ENCODE results near the gene RWDD3.

The RWDD3 gene

GRCh38 chr1:95229037-95229436 lies 5.0 kb upstream of the RWDD3 start:
- H3K4me1 ChIP-seq (ENCODE audit: control insufficient read depth in 2 of 2, insufficient read depth in 2 of 2, low read length in 2 of 2) = peaks cover 7 to 8% of the 10 kb centered on the region in 2 donors
- no peaks in the 10 kb centered on the region for H3K36me3 ChIP-seq (ENCODE audit: control insufficient read depth in 2 of 2, insufficient read depth in 2 of 2, low read length in 2 of 2)
- no peak overlapping the region for H3K4me3 ChIP-seq (ENCODE audit: low read length in 2 of 2)
- no peak overlapping the region for H3K9ac ChIP-seq (ENCODE audit: low read depth in 1 of 2, low read length in 2 of 2)
- no peaks in the 10 kb centered on the region for H3K9me3 ChIP-seq (ENCODE audit: control insufficient read depth in 2 of 2, low read length in 2 of 2)
- H3K27ac ChIP-seq (ENCODE audit: low read depth in 2 of 2, low read length in 2 of 2) = no peak overlapping the region
- no peaks in the 10 kb centered on the region for H3K27me3 ChIP-seq (ENCODE audit: control insufficient read depth in 2 of 2, insufficient read depth in 2 of 2, low read length in 2 of 2)

GRCh38 chr1:95229706-95230105 lies 4.3 kb upstream of the RWDD3 start:
- no peak overlapping the region for H3K27ac ChIP-seq (ENCODE audit: low read depth in 2 of 2, low read length in 2 of 2)
- no peaks in the 10 kb centered on the region for H3K9me3 ChIP-seq (ENCODE audit: control insufficient read depth in 2 of 2, low read length in 2 of 2)
- H3K4me3 ChIP-seq (ENCODE audit: low read length in 2 of 2) = no peak overlapping the region
- H3K9ac ChIP-seq (ENCODE audit: low read depth in 1 of 2, low read length in 2 of 2) = no peak overlapping the region
- no peaks in the 10 kb centered on the region for H3K27me3 ChIP-seq (ENCODE audit: control insufficient read depth in 2 of 2, insufficient read depth in 2 of 2, low read length in 2 of 2)
- peaks cover 7 to 8% of the 10 kb centered on the region in 2 donors for H3K4me1 ChIP-seq (ENCODE audit: control insufficient read depth in 2 of 2, insufficient read depth in 2 of 2, low read length in 2 of 2)
- H3K36me3 ChIP-seq (ENCODE audit: control insufficient read depth in 2 of 2, insufficient read depth in 2 of 2, low read length in 2 of 2) = no peaks in the 10 kb centered on the region

- no peak overlapping the region for H3K4me3 ChIP-seq (ENCODE audit: low read length in 2 of 2)
- no peaks in the 10 kb centered on the region for H3K9me3 ChIP-seq (ENCODE audit: control insufficient read depth in 2 of 2, low read length in 2 of 2)
- peaks cover 7 to 8% of the 10 kb centered on the region in 2 donors for H3K4me1 ChIP-seq (ENCODE audit: control insufficient read depth in 2 of 2, insufficient read depth in 2 of 2, low read length in 2 of 2)
- no peaks in the 10 kb centered on the region for H3K36me3 ChIP-seq (ENCODE audit: control insufficient read depth in 2 of 2, insufficient read depth in 2 of 2, low read length in 2 of 2)
- H3K27me3 ChIP-seq (ENCODE audit: control insufficient read depth in 2 of 2, insufficient read depth in 2 of 2, low read length in 2 of 2) = no peaks in the 10 kb centered on the region
- H3K27ac ChIP-seq (ENCODE audit: low read depth in 2 of 2, low read length in 2 of 2) = no peak overlapping the region
- no peak overlapping the region for H3K9ac ChIP-seq (ENCODE audit: low read depth in 1 of 2, low read length in 2 of 2)
These were observed 3.8 kb upstream of the RWDD3 start for GRCh38 chr1:95230256-95230655.

GRCh38 chr1:95230768-95231191 lies 3.2 kb upstream of the RWDD3 start:
- Histone ChIP-seq H3K27ac (ENCODE audit: low read depth in 2 of 2, low read length in 2 of 2) (no peak overlapping the region), H3K4me1 (ENCODE audit: control insufficient read depth in 2 of 2, insufficient read depth in 2 of 2, low read length in 2 of 2) (peaks cover 7 to 8% of the 10 kb centered on the region in 2 donors), H3K4me3 (ENCODE audit: low read length in 2 of 2) (no peak overlapping the region), H3K9me3 (ENCODE audit: control insufficient read depth in 2 of 2, low read length in 2 of 2) (no peaks in the 10 kb centered on the region), H3K9ac (ENCODE audit: low read depth in 1 of 2, low read length in 2 of 2) (no peak overlapping the region), H3K36me3 (ENCODE audit: control insufficient read depth in 2 of 2, insufficient read depth in 2 of 2, low read length in 2 of 2) (no peaks in the 10 kb centered on the region), H3K27me3 (ENCODE audit: control insufficient read depth in 2 of 2, insufficient read depth in 2 of 2, low read length in 2 of 2) (no peaks in the 10 kb centered on the region)

GRCh38 chr1:95232646-95233318 lies 1.2 kb upstream of the RWDD3 start:
- Histone ChIP-seq H3K9ac (ENCODE audit: low read depth in 1 of 2, low read length in 2 of 2) (peak overlapping the region in 1 of 2 donors; percentile 96), H3K36me3 (ENCODE audit: control insufficient read depth in 2 of 2, insufficient read depth in 2 of 2, low read length in 2 of 2) (no peaks in the 10 kb centered on the region), H3K4me1 (ENCODE audit: control insufficient read depth in 2 of 2, insufficient read depth in 2 of 2, low read length in 2 of 2) (peaks cover 7 to 8% of the 10 kb centered on the region in 2 donors), H3K27ac (ENCODE audit: low read depth in 2 of 2, low read length in 2 of 2) (peak overlapping the region; percentile 6 to 16), H3K27me3 (ENCODE audit: control insufficient read depth in 2 of 2, insufficient read depth in 2 of 2, low read length in 2 of 2) (no peaks in the 10 kb centered on the region), H3K4me3 (ENCODE audit: low read length in 2 of 2) (peak overlapping the region; percentile 86 to 97), H3K9me3 (ENCODE audit: control insufficient read depth in 2 of 2, low read length in 2 of 2) (no peaks in the 10 kb centered on the region)

GRCh38 chr1:95233319-95233736 lies 682 bp upstream of the RWDD3 start:
- peaks cover 7 to 8% of the 10 kb centered on the region in 2 donors for H3K4me1 ChIP-seq (ENCODE audit: control insufficient read depth in 2 of 2, insufficient read depth in 2 of 2, low read length in 2 of 2)

GRCh38 chr1:95236784-95237575 lies 3.0 kb downstream of the RWDD3 start:
- peaks cover 7 to 21% of the 10 kb centered on the region in 2 donors for H3K36me3 ChIP-seq (ENCODE audit: control insufficient read depth in 2 of 2, insufficient read depth in 2 of 2, low read length in 2 of 2)
- no peak overlapping the region for H3K4me3 ChIP-seq (ENCODE audit: low read length in 2 of 2)
- H3K4me1 ChIP-seq (ENCODE audit: control insufficient read depth in 2 of 2, insufficient read depth in 2 of 2, low read length in 2 of 2) = peaks cover 7 to 8% of the 10 kb centered on the region in 2 donors
- H3K27me3 ChIP-seq (ENCODE audit: control insufficient read depth in 2 of 2, insufficient read depth in 2 of 2, low read length in 2 of 2) = no peaks in the 10 kb centered on the region
- no peak overlapping the region for H3K27ac ChIP-seq (ENCODE audit: low read depth in 2 of 2, low read length in 2 of 2)
- no peaks in the 10 kb centered on the region for H3K9me3 ChIP-seq (ENCODE audit: control insufficient read depth in 2 of 2, low read length in 2 of 2)
- no peak overlapping the region for H3K9ac ChIP-seq (ENCODE audit: low read depth in 1 of 2, low read length in 2 of 2)

More at GRCh38 chr1:95233319-95233736, 682 bp upstream of the RWDD3 start:
- no peaks in the 10 kb centered on the region for H3K9me3 ChIP-seq (ENCODE audit: control insufficient read depth in 2 of 2, low read length in 2 of 2)
- no peaks in the 10 kb centered on the region for H3K36me3 ChIP-seq (ENCODE audit: control insufficient read depth in 2 of 2, insufficient read depth in 2 of 2, low read length in 2 of 2)
- H3K27ac ChIP-seq (ENCODE audit: low read depth in 2 of 2, low read length in 2 of 2) = peak overlapping the region; percentile 80 to 90
- H3K9ac ChIP-seq (ENCODE audit: low read depth in 1 of 2, low read length in 2 of 2) = peak overlapping the region; percentile 76 to 96
- peak overlapping the region; percentile 86 to 97 for H3K4me3 ChIP-seq (ENCODE audit: low read length in 2 of 2)
- no peaks in the 10 kb centered on the region for H3K27me3 ChIP-seq (ENCODE audit: control insufficient read depth in 2 of 2, insufficient read depth in 2 of 2, low read length in 2 of 2)

- H3K4me1 ChIP-seq (ENCODE audit: control insufficient read depth in 2 of 2, insufficient read depth in 2 of 2, low read length in 2 of 2) = peaks cover 4 to 6% of the 10 kb centered on the region in 2 donors
- H3K27ac ChIP-seq (ENCODE audit: low read depth in 2 of 2, low read length in 2 of 2) = no peak overlapping the region
These were observed 4.1 kb downstream of the RWDD3 start for GRCh38 chr1:95237981-95238703.

GRCh38 chr1:95245029-95245428 lies 11.0 kb downstream of the RWDD3 start:
- H3K9me3 ChIP-seq (ENCODE audit: control insufficient read depth in 2 of 2, low read length in 2 of 2) = no peaks in the 10 kb centered on the region
- H3K4me3 ChIP-seq (ENCODE audit: low read length in 2 of 2) = no peak overlapping the region
- no peak overlapping the region for H3K9ac ChIP-seq (ENCODE audit: low read depth in 1 of 2, low read length in 2 of 2)
- no peak overlapping the region for H3K27ac ChIP-seq (ENCODE audit: low read depth in 2 of 2, low read length in 2 of 2)
- H3K4me1 ChIP-seq (ENCODE audit: control insufficient read depth in 2 of 2, insufficient read depth in 2 of 2, low read length in 2 of 2) = no peaks in the 10 kb centered on the region
- H3K27me3 ChIP-seq (ENCODE audit: control insufficient read depth in 2 of 2, insufficient read depth in 2 of 2, low read length in 2 of 2) = no peaks in the 10 kb centered on the region
- H3K36me3 ChIP-seq (ENCODE audit: control insufficient read depth in 2 of 2, insufficient read depth in 2 of 2, low read length in 2 of 2) = peaks cover 11 to 28% of the 10 kb centered on the region in 2 donors

More at GRCh38 chr1:95237981-95238703, 4.1 kb downstream of the RWDD3 start:
- Histone ChIP-seq H3K4me3 (ENCODE audit: low read length in 2 of 2) (no peak overlapping the region), H3K9me3 (ENCODE audit: control insufficient read depth in 2 of 2, low read length in 2 of 2) (no peaks in the 10 kb centered on the region), H3K27me3 (ENCODE audit: control insufficient read depth in 2 of 2, insufficient read depth in 2 of 2, low read length in 2 of 2) (no peaks in the 10 kb centered on the region), H3K36me3 (ENCODE audit: control insufficient read depth in 2 of 2, insufficient read depth in 2 of 2, low read length in 2 of 2) (peaks cover 7 to 23% of the 10 kb centered on the region in 2 donors), H3K9ac (ENCODE audit: low read depth in 1 of 2, low read length in 2 of 2) (no peak overlapping the region)

- H3K9me3 ChIP-seq (ENCODE audit: control insufficient read depth in 2 of 2, low read length in 2 of 2) = no peaks in the 10 kb centered on the region
These were observed 12.5 kb downstream of the RWDD3 start for GRCh38 chr1:95246511-95246910.

More at GRCh38 chr1:95246511-95246910, 12.5 kb downstream of the RWDD3 start:
- no peak overlapping the region for H3K4me3 ChIP-seq (ENCODE audit: low read length in 2 of 2)
- H3K27me3 ChIP-seq (ENCODE audit: control insufficient read depth in 2 of 2, insufficient read depth in 2 of 2, low read length in 2 of 2) = no peaks in the 10 kb centered on the region
- H3K9ac ChIP-seq (ENCODE audit: low read depth in 1 of 2, low read length in 2 of 2) = no peak overlapping the region
- peaks cover 5 to 15% of the 10 kb centered on the region in 2 donors for H3K36me3 ChIP-seq (ENCODE audit: control insufficient read depth in 2 of 2, insufficient read depth in 2 of 2, low read length in 2 of 2)
- no peak overlapping the region for H3K27ac ChIP-seq (ENCODE audit: low read depth in 2 of 2, low read length in 2 of 2)
- no peaks in the 10 kb centered on the region for H3K4me1 ChIP-seq (ENCODE audit: control insufficient read depth in 2 of 2, insufficient read depth in 2 of 2, low read length in 2 of 2)

Measured in mucosa of rectum (tissue), 2 donors.